GM21576 (cell line): Measurements from ENCODE around the gene ASCC3.
"Not testable (repeated sequence)": the region's sequence is repeated elsewhere in the genome, so short reads cannot be mapped to it uniquely, and the experiment has no call there.

ENCODE experiments used
- ATAC-seq: cut with Tn5 transposase; IDR thresholded peaks from one replicate; pipeline ENCODE4 v1.9.1; 2021; ENCODE audit warnings: mild to moderate bottlenecking, moderate library complexity; ENCODE audit not compliant: unreplicated experiment

The ASCC3 gene

DNA sequence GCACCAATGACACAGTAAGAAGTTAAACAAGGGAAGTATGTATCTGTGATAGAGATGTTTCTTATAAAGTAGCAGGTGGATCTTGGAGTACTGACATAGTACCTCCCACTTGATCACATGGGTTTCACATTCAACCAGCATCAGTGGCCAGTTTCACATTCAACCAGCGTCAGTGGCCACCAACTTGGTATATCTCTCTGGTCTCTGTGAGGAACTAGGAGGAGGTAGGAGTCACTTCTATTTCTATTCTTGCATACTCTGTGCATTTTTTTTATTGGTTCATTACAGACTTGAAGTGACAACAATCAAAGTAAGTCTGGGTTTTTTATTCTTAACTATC, 216.1 kb downstream of the ASCC3 start:
- ATAC-seq, result peak; percentile 99

DNA sequence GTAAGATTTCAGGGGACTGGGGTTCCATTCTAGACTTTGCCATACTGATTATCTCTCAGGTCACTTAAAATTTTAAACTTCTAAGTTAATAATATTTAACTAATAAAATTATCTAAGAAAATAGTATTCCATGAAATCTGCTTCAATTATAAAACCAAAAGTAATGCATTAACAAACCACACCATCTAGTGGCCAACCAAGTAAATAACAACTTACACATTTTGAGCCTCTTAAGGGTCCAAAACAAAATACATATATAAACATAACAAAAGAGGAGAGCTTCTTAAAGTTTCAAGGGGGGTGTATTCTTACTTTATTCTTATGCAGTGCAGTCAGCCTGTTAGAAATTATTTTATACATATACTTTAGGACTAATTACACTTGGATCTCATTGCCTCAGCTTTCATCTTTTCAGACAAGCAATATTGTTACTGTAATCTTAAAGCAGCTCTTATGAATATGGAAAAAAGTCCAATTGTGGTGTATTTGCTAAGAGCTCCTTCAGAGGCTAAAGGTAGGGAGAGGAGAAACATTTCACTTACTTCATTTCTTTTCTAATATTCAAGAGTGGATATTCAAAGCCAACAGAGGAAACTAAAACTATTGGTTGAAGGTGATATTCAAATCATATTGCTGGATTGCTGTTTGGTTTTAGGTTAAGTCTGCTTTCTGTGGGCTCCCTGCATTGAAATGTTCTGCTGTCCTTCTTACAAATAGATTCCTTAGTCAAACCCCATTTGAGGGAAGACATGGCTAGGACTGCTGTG, 216.7 kb downstream of the ASCC3 start:
- ATAC-seq, result peak; percentile 35

GRCh38 chr6:100663219-100663863, 217.8 kb downstream of the ASCC3 start:
- ATAC-seq, result no peak

GRCh38 chr6:100662264-100662663, 218.9 kb downstream of the ASCC3 start:
- no peak for ATAC-seq

- no peak for ATAC-seq
These were observed 222.6 kb downstream of the ASCC3 start for GRCh38 chr6:100658486-100658885.

DNA sequence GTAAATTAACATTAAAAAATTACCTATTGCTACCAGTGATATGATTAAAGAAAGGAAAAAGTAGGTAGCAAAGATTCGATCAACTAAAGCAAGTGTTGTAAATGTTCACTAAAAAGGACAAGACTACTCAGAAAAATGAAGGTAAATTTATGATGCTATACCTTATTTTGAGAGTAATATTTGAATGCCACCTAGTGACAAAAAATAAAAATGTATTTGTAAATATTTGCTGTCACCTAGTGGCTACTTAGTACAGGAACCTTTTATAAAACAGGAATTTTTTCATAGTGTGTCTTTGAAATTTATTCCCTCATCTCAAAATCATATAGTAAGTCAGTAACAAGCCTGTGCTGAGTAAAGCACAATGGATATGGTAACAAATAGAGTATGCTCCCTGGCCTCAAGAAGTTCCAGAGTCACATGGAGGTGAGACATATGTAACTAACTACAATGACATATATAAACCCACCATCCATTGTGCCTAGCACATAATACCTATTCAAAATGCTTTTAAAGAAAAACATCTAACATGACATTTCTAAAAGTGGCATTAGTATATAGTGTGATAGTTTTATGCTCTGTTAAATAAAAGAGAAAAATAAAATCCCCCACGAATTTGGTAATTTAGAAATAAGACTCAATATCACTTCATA, 223.3 kb downstream of the ASCC3 start:
- peak; percentile 72 for ATAC-seq

DNA sequence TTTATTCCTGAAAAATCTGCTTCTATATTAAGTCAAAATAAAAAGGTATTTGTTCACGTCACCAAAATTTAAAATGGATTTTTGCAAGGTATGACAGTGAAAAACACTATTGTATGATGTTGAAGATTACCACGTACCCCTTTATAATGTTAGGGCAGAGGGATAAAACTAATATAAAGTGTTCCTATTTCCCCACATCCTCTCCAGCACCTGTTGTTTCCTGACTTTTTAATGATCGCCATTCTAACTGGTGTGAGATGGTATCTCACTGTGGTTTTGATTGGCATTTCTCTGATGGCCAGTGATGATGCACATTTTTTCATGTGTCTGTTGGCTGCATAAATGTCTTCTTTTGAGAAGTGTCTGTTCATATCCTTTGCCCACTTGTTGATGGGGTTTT, 240.0 kb downstream of the ASCC3 start:
- ATAC-seq, result not testable (repeated sequence)

DNA sequence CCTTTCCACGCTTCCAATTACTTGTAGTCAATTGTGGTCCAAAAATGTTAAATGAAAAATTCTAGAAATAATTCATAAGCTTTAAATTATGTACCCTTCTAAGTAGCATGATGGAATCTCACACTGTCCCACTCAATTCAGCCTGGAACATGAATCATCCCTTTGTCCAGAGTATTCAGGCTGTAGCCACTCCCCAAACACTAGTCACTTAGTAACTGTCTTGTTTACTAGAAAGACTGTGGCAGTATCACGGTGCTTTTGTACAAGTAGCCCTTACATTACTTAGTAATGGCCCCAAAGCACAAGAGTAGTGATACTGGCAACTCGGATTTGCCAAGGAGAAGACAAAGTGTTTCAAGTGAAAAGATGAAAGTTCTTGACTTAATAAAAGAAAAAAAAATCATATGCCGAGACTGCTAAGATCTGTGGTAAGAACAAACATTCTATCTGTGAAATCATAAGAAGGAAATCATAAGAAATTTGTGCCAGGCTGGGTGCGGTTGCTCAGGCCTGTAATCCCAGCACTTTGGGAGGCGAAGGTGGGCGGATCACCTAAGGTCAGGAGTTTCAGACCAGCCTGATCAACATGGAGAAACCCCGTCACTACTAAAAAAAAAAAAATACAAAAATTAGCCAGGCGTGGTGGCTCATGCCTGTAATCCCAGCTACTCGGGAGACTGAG, 247.9 kb downstream of the ASCC3 start:
- ATAC-seq, result no peak

- ATAC-seq, result no peak
These were observed 250.6 kb downstream of the ASCC3 start for GRCh38 chr6:100630536-100630935.

GRCh38 chr6:100627911-100628758, 253.0 kb downstream of the ASCC3 start:
- ATAC-seq, result no peak

DNA sequence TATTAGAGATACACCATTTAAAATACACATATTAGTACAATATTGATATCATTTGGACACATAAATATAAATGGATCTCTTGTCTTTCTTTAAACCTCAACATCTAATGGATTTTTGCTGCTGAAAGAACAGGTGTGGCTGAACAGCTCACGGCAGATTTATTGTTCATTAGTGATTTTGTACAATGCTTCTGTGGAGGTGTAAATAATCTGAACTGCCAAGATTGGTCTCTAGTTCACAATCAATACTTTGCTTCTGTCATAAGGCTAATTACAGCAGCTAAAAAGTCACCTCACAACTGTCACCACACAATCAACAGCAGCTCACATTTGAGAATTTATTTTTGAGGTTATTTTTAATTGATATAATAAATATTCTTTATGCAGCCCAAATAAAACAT, 254.4 kb downstream of the ASCC3 start:
- no peak for ATAC-seq

- no peak for ATAC-seq
These were observed 258.0 kb downstream of the ASCC3 start for GRCh38 chr6:100622907-100623692.

- no peak for ATAC-seq
These were observed 260.9 kb downstream of the ASCC3 start for GRCh38 chr6:100620085-100620840.

DNA sequence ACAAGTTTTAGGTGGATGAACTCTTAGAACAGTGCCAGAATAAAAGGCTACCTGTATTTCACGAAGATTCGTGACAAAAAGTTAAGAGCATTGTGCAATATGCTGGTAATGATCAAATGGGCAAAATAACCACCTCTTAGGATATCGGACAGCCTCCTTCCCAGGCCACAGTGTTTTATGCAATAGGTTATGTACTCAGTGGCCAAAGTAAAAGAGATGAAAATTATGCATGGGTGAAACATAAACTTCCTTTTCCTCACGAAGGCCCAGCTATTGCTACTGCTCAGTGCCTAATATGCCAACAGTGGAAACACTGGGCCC, 262.8 kb downstream of the ASCC3 start:
- no peak for ATAC-seq

GRCh38 chr6:100617633-100618350, 263.3 kb downstream of the ASCC3 start:
- no peak for ATAC-seq

DNA sequence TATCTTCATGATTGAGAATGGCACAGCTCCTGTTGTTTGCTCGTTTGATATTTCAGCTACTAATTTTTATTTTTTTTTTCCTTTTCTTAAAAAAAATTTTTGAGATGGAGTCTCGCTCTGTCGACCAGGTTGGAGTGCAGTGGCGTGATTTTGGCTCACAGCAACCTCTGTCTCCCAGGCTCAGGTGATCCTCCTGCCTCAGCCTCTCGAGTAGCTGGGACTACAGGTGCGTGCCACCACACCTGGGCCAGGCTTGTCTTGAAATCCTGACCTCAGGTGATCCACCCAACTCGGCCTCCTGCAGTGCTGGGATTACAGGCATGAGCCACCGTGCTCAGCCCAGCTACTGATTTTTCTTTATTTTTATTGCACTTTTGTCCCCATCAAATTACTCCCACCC, 266.2 kb downstream of the ASCC3 start:
- no peak for ATAC-seq

DNA sequence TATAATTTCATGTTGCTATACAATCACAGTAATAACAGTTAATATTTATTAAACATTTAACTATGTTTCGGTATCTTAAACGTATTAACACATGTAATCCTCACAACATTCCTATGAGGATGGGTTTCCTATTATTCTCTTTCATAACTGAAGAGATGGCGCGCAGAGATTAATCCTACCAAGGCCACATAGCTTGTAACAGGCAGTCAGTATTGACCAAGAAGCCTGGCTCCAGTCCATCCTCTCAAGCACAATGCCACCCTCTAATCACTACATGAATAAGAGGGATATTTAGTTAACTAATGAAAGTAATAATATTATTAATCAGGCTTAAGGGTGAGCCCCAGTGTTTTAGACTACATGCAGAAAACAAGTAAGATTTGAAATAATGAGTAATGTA, 266.7 kb downstream of the ASCC3 start:
- no peak for ATAC-seq

- ATAC-seq, result no peak
These were observed 267.5 kb downstream of the ASCC3 start for GRCh38 chr6:100613656-100614055.

DNA sequence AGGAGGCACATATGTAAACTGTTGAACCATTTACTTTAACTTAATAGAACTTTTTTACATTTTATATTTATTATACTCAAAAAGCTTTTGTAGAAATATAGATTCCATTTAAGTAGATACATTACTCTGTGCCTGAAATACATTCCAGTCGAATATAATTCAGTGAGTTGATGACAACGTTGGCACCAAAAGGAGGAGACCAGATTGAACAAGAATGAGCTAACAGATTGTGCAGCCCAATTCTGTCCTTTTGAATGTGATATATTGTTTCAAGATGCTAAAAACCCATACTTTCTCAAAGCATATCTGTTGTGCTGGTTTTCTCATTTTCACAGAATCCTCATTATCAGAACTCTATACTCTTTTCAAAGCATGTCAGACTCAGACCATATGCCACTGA, 269.0 kb downstream of the ASCC3 start:
- no peak for ATAC-seq
